Peyer's patch (tissue), 4 donors: Measurements from ENCODE around the gene CDKAL1. TPM values are rescaled to one million over a fixed set of nuclear protein-coding genes. Genes with fewer than 3 reads are reported as not detected.
"Not testable (repeated sequence)": the region's sequence is repeated elsewhere in the genome, so short reads cannot be mapped to it uniquely, and the experiment has no call there.

Source experiments
- DNase-seq, 3 donors: peaks; one replicate each; pipeline ENCODE4 v3.0.0-alpha.2; 2017 to 2019
- H3K27ac ChIP-seq, 4 donors: fragments of 200-600 bp; sonication (generic); one replicate each; pipeline ENCODE4 v1.5.1; 2016 to 2019
- H3K27me3 ChIP-seq, 2 donors: fragments of 200-600 bp; sonication (generic); one replicate each; pipeline ENCODE4 v1.5.1; 2019
- H3K36me3 ChIP-seq, 3 donors: fragments of 200-600 bp; sonication (generic); one replicate each; pipeline ENCODE4 v1.5.1; 2016 to 2019
- H3K4me1 ChIP-seq, 4 donors: fragments of 200-600 bp; sonication (generic); one replicate each; pipeline ENCODE4 v1.5.1; 2016 to 2019
- H3K4me3 ChIP-seq, 4 donors: fragments of 200-600 bp; sonication (generic); 1 replicate in 3 of 4; 2 replicates in 1 of 4; pipeline ENCODE4 v1.5.1; 2016 to 2019; ENCODE audit warnings: mild to moderate bottlenecking in 1 of 4
- H3K9me3 ChIP-seq, 4 donors: fragments of 200-600 bp; sonication (generic); one replicate each; pipeline ENCODE4 v1.5.1; 2016 to 2019; ENCODE audit warnings: mild to moderate bottlenecking in 1 of 4
- POLR2A ChIP-seq, 2 donors: fragments of 450-650 bp; IDR thresholded peaks; one replicate each; pipeline ENCODE4 v1.5.1; 2017; ENCODE audit warnings: antibody characterized with exemption in 2 of 2, mild to moderate bottlenecking in 2 of 2, moderate library complexity in 2 of 2
- total RNA-seq, 4 donors: library from RNA; depleted of rRNA; stranded (reverse); fragments of >200 nt; gene quantifications; one replicate each; pipeline ENCODE4 v1.1.0, GENCODE V29; 2016
- TF ChIP-seq, protein P1 (sequence below), 6 experiments: fragments of 450-650 bp in 4 of 6; fragments of 200-600 bp in 2 of 6; sonication (generic) in 1 of 6; IDR thresholded peaks; one replicate each; pipeline ENCODE4 v1.5.1; 2017 to 2019; ENCODE audit warnings: antibody characterized with exemption in 6 of 6, mild to moderate bottlenecking in 3 of 6, moderate library complexity in 1 of 6

The CDKAL1 gene
- total RNA-seq, 4 donors from 2014 or later: 10.3 to 31.4 (median 11.6) TPM

DNA sequence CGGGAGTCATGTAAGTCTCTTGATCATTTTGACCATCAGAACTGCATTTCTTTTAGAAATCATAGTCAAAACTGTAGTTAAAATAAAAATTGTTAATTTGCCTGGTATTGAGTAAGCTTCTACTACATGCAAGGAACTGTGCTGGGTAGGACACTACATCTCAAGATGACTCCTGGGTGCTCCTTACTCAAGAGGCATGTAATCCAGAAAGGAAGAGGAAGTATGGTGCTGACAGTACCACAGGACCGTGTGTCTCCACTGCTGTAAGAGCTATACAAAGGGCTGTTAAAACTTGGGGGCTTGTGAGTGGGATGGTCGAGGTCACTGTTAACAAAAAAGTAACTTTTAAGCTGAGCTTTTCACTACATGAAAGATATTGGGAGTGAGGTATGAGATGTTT lies 551.0 kb downstream of the CDKAL1 start:
- TF ChIP-seq, protein P1, sequence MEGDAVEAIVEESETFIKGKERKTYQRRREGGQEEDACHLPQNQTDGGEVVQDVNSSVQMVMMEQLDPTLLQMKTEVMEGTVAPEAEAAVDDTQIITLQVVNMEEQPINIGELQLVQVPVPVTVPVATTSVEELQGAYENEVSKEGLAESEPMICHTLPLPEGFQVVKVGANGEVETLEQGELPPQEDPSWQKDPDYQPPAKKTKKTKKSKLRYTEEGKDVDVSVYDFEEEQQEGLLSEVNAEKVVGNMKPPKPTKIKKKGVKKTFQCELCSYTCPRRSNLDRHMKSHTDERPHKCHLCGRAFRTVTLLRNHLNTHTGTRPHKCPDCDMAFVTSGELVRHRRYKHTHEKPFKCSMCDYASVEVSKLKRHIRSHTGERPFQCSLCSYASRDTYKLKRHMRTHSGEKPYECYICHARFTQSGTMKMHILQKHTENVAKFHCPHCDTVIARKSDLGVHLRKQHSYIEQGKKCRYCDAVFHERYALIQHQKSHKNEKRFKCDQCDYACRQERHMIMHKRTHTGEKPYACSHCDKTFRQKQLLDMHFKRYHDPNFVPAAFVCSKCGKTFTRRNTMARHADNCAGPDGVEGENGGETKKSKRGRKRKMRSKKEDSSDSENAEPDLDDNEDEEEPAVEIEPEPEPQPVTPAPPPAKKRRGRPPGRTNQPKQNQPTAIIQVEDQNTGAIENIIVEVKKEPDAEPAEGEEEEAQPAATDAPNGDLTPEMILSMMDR (IDR thresholded peaks at IDR 0.05): no peak
- TF ChIP-seq POLR2A (IDR thresholded peaks at IDR 0.05): no peak

DNA sequence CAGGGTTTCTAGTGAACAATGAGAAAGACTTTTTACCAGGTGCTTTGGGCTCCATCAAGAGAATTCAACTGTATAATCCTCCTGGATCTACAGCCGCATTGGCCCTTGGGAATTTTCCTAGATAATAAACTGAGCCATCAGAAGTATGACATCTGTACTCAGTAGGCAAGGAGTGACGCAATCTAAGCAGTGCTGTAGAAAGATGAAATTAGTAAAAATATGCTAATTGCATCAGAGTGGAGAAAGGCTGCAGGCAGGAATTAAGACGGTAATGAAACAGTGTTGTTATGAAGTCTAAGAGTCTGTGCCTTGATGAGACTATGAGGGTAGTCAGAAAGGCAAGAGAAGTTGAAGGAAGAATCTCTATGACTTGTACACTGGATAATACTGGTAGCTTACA lies 551.4 kb downstream of the CDKAL1 start:
- DNase-seq: no peak
- no peak overlapping the region for H3K4me3 ChIP-seq
- H3K9me3 ChIP-seq: no peaks in the 10 kb centered on the region
- H3K27ac ChIP-seq: no peak overlapping the region
- no peaks in the 10 kb centered on the region for H3K27me3 ChIP-seq
- TF ChIP-seq, protein P1 (IDR thresholded peaks at IDR 0.05): no peak
- no peak for TF ChIP-seq POLR2A (IDR thresholded peaks at IDR 0.05)
- no peaks in the 10 kb centered on the region for H3K4me1 ChIP-seq
- no peaks in the 10 kb centered on the region for H3K36me3 ChIP-seq

More for the DNA sequence above, 551.0 kb downstream of the CDKAL1 start:
- no peaks in the 10 kb centered on the region for H3K27me3 ChIP-seq
- no peaks in the 10 kb centered on the region for H3K4me1 ChIP-seq
- H3K36me3 ChIP-seq: no peaks in the 10 kb centered on the region
- no peak overlapping the region for H3K27ac ChIP-seq
- no peaks in the 10 kb centered on the region for H3K9me3 ChIP-seq
- H3K4me3 ChIP-seq: no peak overlapping the region
- DNase-seq: no peak

DNA sequence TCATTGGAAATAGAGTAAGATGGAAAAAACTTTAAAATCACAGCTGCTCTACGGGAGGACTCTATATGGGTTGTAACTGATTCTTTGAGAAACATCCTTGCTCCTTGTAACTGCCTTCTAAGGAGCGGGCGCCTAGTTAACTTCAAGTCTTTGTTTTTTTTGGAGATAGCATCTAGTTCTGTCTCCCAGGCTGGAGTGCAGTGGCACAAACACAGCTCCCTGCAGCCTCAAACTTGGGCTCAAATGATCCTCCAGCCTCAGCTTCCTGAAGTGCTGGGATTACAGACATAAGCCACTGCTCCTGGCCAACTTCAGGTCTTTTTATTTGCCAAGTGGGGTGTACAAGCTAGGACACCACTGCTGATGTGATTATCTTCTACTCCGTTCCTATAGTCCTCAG lies 552.9 kb downstream of the CDKAL1 start:
- Histone ChIP-seq H3K4me3 (no peak overlapping the region), H3K36me3 (no peaks in the 10 kb centered on the region), H3K27me3 (no peaks in the 10 kb centered on the region), H3K27ac (no peak overlapping the region), H3K4me1 (no peaks in the 10 kb centered on the region), H3K9me3 (no peaks in the 10 kb centered on the region)
- TF ChIP-seq, protein P1 (IDR thresholded peaks at IDR 0.05): no peak
- no peak for DNase-seq

DNA sequence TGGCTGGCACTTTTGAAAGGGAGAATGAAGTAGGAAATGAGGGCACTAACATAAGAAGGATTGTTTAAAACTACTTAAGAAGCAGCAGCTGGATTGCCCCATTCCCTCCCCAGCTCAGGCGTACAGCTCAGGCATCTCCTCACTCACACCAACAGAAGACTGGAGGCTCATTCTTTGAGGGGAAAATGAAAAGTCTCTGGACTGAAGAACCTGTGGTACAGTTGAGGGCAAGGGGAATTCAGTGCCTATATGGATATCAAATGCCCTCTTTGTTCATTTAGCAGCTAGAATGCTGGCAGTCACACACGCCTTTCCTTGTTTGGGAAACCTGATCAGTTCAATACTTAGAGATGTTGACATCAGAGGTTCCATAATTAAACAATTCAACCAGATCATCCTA lies 557.2 kb downstream of the CDKAL1 start:
- no peak for DNase-seq
- no peaks in the 10 kb centered on the region for H3K4me1 ChIP-seq
- no peak overlapping the region for H3K27ac ChIP-seq
- H3K36me3 ChIP-seq: no peaks in the 10 kb centered on the region
- TF ChIP-seq, protein P1 (IDR thresholded peaks at IDR 0.05): no peak
- TF ChIP-seq POLR2A (IDR thresholded peaks at IDR 0.05): no peak
- H3K4me3 ChIP-seq: no peak overlapping the region
- H3K27me3 ChIP-seq: no peaks in the 10 kb centered on the region
- no peaks in the 10 kb centered on the region for H3K9me3 ChIP-seq

DNA sequence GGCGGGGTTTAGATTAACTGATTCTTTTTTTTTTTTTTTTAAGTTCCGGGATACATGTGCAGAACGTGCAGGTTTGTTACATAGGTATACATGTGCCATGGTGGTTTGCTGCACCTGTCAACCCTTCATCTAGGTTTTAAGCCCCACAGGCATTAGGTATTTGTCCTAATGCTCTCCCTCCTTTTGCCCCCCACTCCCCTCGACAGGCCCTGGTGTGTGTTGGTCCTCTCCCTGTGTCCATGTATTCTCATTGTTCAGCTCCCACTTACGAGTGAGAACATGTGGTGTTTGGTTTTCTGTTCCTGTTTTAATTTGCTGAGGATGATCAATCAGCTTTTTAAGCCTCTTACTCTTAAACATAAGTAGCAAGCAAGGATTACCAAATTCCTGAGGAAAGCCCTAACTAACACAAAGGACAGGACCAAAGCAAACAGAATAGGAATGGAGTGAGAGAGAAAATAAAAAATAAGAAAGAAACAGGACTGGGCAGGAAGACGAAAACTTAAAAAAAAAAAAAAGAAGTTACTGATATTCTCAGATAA lies 558.0 kb downstream of the CDKAL1 start:
- H3K4me1 ChIP-seq, H3K9me3 ChIP-seq, H3K27me3 ChIP-seq, H3K4me3 ChIP-seq, DNase-seq, H3K27ac ChIP-seq, H3K36me3 ChIP-seq: not testable (repeated sequence)

DNA sequence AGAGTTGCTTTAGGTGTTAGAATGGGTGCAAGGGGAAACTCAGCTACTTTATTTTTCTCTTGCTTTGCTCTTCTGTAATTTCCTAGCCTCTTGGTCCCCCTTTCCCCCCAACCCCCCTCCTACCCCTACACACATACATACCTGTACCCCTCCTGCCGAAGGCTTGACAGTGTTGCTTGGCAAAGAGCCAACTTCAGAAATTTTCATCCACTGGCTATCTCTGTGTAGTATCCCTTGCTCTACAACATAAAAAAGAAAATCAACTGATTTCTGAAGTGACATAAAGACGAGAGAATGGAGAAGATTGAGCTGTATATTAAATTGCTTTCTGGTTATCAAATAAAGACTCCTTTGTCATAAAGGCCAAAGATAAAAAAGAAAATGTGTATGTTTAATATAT lies 561.2 kb downstream of the CDKAL1 start:
- no peak overlapping the region for H3K4me3 ChIP-seq
- no peaks in the 10 kb centered on the region for H3K9me3 ChIP-seq
- H3K4me1 ChIP-seq: no peaks in the 10 kb centered on the region
- no peak overlapping the region for H3K27ac ChIP-seq
- H3K36me3 ChIP-seq: no peaks in the 10 kb centered on the region
- no peak for DNase-seq
- TF ChIP-seq POLR2A (IDR thresholded peaks at IDR 0.05): no peak
- TF ChIP-seq, protein P1 (IDR thresholded peaks at IDR 0.05): no peak
- no peaks in the 10 kb centered on the region for H3K27me3 ChIP-seq
